Stimulated activated CD4-positive, alpha-beta T cell treated with anti-CD3 and anti-CD28 coated beads, TNF-alpha, amount 100 ng/mL, for 4 hours (primary cell): Measurements from ENCODE around the gene HOXA5.

Experiments
- DNase-seq, 3 experiments: peaks; one replicate each; pipeline ENCODE4 v3.0.0-alpha.2; 2020; ENCODE audit warnings: low read depth in 3 of 3

Gene HOXA5

GRCh38 chr7:27119412-27119911 is 24.0 kb downstream of the HOXA5 start:
- no peak for DNase-seq

DNA sequence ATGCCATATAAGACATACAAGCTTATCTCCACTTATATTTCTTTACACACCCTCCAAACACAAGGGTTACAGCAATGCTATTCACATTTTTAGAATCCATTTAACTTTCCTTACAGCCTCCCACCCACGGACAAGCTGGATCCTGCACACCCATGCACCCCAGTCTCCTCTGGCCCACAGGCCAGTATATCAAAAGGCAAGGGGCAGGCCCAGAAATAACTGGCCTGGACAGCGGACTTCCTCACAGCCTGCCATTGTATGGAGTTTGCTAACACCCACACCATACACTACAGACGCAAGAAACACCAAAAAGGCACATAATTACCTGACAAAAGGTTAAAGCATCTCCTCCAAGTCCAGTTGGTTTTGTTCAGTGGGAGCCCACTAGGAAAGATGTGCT is 24.9 kb downstream of the HOXA5 start:
- DNase-seq: no peak

- DNase-seq: no peak
Observed at GRCh38 chr7:27117887-27118491, 25.5 kb downstream of the HOXA5 start.

DNA sequence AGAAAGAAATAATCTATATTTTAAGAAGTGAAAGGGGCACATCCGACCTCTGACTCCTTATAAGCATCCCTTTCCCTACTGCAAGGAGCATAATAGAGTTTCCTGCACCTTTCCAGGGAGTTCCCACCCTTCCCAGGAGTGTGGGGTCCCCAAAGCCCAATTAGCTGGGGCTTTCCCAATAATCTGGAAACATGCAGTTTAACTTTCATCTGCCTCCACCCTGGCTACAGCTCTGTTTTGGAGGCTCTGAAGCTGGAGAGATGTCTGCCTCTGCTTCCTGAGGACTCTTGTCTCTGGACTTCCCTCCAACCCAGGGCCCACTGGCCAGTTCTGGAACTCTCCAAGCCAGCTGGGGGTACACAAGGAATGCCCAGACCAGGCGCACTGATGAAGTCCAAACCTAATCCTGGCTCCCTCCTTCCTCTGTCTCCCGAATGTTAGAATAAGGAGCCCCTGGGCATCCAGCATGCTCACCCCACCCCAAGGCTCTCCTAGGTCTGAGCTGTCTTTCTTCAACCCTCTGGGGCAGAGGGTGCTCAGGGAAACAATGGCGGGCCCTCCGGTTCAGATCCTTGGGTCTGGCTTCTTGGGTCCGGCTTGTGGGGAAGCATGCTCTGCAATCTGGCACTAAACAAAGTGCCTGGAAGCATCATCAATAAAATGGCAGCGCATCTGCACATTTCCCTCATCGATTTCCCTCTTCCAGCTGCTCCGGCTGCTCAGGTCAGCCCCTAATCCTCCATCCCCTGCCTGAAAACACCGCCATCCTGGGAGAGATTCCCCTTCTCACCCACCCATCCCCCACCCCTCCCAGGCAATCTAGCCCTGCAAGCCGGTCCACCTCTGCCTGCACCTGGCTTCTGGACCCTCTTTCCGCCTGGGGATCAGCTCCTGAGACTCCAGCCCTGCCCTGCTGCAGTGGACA is 26.3 kb downstream of the HOXA5 start:
- no peak for DNase-seq

- DNase-seq: no peak
Observed at GRCh38 chr7:27116031-27116961, 27.2 kb downstream of the HOXA5 start.

DNA sequence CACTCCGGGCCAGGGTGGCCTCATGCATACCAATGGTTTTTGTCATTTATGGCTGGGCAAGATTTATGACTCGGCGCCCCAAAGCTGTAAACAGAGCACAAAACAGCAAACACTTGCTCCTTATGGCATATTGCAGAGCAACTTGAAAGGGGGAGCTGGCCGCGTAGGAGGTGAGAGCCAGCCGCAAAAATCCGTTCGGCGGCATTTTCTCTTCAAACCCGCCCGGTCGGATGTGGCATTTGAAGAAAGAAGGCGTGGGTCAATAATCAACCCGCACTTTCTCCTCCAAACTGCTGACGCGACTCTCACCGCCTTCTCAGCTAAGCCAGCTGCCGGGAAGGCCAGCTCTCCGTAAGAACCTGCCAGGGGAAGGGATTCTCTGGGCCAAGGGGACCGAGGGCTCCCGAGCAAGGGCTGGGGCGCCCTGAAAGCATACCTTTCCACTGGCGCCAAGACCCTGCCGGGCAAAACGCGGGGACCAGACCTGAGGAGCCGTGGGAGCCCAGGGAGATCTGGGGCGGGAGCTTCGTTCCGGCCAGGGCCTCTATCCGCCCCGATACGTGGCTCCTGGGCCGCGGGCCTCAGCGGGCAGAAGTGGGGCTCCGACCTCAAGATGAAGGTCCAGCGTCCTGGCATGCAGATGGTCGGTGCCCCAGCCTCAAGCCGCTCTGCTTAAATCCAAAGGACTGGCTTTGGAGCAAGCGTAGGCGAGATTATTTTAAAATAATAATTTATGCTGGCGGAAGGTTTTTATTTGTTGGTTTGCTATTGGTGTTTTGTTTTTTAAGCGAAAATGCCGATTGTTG is 28.1 kb downstream of the HOXA5 start:
- no peak for DNase-seq

- no peak for DNase-seq
Observed at GRCh38 chr7:27114881-27115220, 28.6 kb downstream of the HOXA5 start.

DNA sequence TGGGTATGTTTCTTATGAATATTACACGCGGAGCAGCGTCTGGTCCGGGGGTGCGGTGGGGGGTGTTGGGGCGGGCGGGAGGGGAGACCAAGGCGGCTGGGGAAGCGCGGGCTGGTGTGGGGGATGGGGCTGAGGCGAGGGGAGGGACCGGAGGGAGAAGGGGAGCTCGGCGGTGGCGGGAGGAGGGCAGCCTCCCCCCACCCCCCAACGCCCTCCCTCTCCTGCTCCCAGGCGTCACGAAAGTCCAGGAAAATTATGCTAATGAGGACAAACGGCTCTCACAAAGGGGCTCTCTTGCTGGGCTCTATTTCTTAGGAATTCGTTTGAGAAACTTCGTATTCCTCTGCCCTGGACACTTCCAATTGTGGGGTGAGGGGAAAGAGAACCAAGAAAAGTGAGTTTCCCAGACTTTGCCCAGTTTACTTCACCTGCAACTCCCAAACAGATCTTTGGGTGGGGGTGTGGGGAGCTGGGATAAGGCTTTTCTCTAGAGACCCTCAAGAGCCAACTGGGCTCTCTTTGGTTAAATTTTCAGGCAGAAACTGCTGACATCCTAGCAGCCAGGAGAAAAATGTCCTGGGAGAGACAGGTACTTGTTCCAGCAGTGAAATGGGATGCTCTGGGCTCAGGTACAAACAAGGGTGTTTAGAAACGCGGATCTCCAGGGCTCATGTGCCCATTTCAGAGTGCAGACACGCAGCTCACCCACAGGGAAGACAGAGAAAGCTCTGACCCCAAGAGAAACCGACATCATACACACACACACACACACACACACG is 29.3 kb downstream of the HOXA5 start:
- DNase-seq: no peak

DNA sequence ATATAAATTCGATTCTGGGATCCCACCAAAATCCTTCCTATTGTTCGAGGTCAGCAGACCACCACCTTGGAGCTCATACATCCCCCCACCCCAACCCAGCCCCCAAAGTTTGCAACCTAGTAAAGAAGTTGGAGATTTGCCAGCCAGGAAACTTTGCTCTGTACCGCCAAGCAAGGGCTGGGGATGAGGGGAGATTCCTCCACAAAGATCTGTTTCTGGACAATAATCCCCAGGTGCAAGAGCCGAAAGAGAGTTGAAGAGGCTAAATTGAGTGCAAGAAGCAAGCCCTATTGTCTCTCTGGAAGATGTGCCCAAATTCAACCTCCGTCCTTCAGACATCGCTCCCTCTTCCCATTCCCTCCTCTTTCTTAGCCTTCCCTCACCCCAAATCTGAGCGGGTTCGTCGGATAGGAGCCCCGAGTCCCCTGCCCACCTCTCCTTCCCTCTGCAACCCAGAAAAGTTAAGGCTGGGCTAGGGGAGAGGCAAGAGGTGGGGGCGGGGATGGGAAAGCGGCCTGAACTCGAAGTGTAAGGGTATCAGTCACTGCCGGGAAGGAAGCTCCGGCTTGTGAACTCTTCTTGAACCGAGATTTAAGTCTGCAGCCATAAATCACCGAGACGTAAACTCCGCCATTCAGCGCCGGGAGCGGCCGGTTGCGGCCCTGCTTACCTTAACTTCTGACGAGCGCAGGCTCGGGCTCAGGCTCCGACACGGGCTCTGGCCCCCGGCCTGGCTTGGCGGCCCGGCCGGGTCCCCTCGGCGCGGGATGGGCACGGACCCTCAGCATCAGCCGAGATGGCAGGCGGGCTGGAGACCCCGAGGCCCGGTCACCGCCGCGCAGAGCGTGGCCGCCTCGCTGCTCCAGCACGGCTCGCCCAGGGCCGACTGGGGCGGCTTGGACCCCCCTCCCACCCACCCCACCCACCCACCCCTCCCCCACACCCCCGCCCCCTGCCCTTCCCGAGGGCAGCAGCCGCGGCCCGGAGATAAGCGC is 30.2 kb downstream of the HOXA5 start:
- no peak for DNase-seq

DNA sequence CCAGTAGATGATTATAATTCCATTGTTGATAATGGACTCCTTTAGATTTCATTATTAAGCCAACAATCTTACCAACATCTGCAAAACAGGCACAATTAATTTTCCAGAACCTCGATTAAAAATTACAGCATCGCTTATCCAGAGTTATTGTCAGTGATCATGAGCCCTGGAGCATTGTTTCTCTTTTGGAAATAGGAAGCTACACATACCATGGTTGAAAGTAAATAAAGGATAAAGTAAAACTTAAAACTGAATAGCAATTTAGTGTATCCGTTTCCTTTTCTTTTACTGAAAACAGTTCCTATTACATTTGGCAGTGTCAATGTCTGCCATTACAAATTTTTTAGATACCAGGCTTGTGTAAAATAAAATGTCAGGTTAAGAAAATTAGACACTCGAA is 31.1 kb downstream of the HOXA5 start:
- no peak for DNase-seq

DNA sequence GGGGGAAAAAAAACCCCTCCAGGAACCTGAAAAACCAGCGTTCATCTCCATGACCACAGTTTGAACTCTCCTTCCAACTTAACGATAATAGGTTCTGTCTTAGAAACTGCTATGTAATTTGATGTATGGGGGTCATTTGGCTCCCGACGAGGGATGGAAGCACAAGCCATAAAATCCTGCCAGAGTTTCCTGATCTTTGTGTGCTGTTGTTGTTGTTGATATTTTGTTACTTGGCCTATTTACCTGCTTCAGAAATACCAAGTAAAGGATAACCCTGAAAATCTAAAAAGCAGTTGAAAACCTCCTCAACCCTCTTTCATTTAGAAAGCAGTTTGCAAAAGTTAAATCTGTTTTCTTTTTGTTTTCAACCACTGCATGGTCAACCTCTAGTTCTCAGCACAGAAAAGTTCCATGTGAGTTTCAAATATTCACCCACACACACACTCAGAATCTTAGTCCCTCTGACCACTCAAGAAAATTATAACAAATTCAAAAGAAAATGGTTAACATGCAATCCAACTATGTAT is 31.7 kb downstream of the HOXA5 start:
- no peak for DNase-seq

DNA sequence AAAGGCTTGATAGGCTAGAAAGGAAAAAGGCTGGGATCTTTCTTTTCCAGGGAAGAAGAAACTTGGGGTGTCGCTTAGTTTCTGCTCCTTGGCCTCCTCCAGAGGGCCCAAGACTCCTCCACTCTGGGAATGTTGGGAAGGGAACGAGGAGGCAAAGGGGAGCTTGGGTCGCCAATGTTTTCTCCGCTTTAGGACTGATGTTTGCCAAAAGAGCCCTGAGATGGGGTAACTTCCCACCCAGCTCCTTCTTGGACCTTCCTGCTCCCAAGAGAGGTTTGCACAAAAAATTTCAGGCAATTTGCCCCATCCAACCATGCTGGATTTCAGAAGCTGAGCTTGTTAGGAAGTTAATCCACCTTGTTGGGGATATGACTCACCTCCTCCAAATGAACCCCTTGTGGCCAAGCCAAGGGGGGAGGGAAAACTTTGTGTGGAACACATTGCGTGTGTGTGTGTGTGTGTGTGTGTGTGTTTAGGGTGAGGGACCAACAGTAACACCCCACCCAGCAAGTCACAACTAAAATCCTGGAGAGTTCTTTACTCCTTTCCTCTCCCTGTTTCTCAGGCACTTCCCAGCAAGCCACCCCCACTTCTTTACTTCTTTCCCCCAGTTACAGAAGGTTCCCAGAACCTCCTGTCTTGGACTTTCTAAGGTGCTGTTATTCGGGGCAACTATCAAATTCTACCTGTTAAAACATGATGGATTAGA is 32.3 kb downstream of the HOXA5 start:
- no peak for DNase-seq

DNA sequence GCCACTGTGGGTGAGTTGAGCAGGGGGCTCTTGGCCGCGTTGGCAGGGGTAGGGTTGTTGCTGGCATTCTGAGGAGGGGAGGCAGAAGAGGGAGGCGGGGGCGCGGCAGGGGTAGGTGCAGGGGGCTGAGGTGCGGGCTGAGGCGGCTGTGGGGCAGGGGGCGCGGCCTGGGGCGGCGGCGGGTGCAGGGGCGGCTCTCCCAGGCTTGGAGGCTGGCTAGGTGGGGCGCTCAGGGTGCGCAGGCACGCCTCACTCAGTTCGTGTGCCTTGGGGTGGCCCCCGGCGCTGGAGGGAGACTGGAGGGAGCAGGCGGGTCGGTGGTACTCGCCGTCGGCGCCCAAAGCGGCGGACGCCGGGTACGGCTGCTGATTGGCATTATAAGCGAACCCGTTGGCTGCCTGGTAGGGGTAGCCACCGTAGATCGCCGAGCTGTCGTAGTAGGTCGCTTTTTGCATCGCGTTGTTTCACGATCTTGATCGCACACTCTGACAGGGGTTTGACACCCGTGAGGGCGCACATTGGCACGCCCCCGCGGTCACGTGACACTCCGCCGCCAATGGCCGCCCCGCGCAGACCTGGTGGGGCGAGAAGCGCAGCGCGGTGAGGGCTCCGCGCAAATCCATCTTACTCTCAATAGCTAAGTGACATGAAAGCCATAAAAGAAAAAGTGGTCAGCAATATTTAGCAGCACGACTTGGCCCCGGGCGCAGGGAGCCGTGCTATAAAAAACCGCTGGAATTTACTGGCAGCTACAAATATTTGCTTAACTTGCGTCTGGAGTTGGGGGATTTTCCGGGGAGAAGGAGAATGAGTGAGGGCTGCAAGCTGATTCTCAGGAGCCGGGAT is 33.1 kb downstream of the HOXA5 start:
- no peak for DNase-seq

DNA sequence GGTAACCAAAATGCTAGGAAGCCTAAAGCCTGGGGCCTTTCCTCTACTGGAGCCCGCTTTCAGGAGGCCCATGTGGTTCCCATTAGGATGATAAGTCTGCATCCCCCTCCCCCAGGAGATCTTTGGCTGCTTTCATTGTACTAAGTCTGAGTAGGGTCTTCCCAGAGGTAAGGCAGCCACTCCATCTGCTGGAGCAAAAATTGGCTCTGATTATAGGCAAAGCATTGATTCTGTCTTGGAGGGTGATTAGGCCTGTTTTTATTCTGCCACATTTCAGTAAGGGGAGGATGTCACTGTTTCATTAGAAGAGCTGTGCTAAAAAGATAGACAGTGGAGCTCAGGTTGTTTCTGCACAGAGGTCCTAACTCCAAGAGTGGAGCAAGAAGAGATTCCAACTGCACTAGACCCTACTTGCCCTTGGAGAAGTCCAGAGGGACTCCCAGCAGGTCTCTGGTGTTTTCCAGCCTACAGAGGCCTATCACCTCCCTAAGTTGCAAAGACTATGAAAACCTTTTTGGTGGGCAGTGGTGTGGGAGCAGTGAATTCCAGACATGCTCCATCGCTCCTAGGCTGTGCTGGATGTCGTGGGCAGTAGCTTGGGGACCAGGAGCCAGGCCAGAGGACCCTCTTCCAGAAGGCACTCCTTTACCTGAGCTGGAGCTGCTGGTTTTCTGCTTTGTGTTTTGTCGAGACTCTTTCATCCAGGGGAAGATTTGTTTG is 33.9 kb downstream of the HOXA5 start:
- no peak for DNase-seq

DNA sequence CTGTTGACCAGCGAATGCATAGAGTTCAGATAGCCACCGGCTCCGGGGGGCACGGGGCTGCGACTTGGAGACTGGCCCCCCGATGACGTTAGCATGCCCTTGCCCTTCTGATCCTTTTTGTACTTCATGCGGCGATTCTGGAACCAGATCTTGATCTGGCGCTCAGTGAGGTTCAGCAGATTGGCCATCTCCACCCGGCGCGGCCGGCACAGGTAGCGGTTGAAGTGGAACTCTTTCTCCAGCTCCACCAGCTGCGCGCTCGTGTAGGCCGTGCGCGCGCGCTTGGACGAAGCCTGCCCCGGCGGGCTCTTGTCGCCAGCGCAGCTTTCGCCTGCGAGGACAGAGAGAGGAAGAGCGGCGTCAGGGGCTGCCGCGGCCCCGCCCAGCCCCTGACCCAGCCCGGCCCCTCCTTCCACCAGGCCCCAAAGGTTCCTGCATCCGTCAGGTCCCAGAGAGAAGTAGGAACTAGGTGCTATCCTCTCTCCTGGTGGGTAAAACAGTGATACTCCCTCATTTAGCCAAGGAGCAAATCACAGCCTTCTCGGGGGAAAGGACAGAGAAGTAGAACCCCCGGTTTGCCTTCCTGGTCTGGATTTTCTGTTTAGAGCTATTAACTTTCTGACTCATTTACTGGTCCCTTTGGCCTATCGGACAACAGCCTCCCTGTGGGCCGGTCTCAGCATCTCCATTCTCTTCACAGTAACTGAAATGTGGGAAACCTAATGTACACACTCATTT is 34.9 kb downstream of the HOXA5 start:
- DNase-seq: no peak
